HG03025 (cell line): ENCODE measurements around the gene HAVCR2.

Experiments used
- ATAC-seq: cut with Tn5 transposase; IDR thresholded peaks from one replicate; pipeline ENCODE4 v1.9.1; 2021; ENCODE audit warnings: mild to moderate bottlenecking, moderate library complexity; ENCODE audit not compliant: unreplicated experiment, low FRiP score

HAVCR2 gene

DNA sequence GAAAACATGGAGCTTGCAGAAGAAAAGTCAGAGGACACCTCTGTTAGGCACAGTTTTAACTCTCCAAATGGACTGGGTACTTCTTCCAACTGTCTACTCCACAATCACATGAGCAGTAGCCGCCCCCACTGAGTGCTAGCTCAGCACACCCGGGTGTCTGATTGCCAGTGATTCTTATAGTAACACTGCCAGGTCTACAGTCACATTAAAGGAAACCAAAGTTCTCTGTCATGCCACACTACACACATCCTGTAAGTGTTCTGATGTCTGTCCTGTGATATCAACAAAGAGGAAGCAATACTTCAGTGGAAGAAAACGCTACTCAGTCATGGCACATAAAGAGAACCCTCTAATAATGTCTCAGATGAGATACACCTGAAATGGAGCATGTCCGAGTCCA, at the start of gene HAVCR2:
Gene HAVCR2, minus strand, starts transcription at position 69 of the 400 bp plus-strand sequence. Its CDS starts 61 bp downstream, at position 8.
- ATAC-seq, result peak; percentile 75

DNA sequence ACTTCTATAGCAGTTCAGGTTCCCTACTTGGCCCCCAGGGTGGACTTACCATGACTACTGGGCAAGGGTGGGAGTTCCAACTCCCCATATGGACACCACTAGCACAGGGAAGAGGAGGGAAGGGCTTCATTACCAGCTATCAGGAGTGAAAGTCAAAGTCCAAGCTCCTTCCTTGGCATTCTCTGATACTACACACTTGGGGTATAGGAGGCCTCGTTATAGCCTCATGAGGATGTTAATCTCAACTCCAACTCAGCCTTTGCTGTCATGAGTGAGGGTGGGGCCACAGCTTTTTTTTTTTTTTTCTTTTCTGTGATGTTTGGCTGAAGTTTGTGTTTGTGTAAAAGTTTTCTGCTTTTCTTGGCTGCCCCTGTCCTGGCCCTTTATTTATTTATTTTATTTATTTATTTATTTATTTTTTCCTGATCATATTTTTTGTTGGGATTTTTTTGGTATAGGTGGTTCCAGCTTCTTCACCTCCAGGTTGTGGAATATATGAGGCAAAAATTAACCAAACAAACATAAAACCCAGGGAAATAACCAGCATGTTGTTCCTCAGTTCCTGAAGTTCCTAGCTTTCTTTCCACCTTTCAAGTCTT, 48.5 kb upstream of the HAVCR2 start:
- no peak for ATAC-seq

DNA sequence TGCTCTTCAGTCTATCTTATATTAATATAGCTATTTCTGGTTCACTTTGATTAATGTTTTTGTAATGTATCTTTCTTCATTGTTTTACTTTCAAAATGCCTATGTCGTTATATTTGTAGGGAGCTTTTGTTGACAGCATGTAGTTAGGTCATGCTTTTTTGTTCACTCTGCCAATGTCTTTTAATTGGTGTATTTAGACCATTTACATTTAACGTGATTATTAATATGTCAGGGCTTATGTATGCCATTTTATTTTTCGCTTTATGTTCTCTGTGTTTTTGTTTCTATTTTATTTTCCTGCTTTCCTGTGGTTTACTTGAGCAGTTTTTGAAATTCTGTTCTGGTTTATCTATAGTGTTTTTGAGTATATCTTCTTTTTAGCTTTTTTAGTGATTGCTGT, 46.5 kb upstream of the HAVCR2 start:
- no peak for ATAC-seq

DNA sequence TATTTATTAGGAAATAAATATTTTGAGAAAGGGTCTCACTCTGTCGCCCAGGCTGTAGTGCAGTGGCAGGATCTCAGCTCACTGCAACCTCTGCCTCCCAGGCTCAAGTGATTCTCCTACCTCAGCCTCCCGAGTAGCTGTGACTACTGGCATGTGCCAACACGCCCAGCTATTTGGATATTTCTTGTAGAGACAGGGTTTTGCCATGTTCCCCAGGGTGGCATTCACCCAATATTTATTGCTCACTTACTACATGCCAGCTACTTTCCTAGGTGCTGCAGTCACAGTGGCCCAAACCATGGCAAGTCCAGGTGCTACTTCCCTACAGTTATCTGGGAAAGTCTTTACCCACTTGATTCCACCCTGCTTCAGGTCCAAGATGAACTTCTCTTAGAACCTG, 42.2 kb upstream of the HAVCR2 start:
- no peak for ATAC-seq

DNA sequence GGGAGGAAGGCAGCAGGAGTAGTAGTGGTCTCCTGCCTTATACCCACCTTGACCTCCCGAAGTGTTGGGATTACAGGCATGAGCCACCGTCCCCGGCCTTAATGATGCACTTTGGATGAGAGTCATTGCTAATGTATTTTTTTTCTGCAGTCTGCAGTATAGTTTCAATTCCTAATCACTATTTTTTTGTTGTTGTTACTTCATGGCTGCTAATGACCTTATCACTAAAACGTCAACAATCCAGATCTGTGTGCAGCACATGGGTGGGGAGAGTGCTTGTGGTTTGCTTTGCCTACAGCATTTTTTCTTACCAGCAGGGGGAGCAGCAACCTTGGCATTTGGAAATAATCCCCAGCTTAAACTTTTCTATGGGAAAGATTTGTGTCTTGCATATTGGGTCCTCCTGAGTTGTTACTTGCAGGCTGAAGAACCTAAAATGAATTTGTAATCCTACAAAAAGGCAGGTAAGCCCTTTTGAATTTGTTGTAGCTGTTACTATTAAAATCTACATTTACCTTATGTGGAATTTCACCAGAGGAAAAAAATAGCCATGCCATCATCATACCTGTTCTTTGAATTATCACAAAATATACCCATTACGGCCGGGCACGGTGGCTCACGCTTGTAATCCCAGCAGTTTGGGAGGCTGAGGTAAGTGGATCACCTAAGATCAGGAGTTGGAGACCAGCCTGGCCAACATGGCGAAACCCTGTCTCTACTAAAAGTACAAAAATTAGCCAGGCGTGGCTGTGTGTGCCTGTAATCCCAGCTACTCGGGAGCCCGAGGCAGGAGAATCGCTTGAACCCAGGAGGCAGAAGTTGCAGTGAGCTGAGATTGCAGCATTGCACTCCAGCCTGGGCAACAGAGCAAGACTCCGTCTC, 40.1 kb upstream of the HAVCR2 start:
- no peak for ATAC-seq

DNA sequence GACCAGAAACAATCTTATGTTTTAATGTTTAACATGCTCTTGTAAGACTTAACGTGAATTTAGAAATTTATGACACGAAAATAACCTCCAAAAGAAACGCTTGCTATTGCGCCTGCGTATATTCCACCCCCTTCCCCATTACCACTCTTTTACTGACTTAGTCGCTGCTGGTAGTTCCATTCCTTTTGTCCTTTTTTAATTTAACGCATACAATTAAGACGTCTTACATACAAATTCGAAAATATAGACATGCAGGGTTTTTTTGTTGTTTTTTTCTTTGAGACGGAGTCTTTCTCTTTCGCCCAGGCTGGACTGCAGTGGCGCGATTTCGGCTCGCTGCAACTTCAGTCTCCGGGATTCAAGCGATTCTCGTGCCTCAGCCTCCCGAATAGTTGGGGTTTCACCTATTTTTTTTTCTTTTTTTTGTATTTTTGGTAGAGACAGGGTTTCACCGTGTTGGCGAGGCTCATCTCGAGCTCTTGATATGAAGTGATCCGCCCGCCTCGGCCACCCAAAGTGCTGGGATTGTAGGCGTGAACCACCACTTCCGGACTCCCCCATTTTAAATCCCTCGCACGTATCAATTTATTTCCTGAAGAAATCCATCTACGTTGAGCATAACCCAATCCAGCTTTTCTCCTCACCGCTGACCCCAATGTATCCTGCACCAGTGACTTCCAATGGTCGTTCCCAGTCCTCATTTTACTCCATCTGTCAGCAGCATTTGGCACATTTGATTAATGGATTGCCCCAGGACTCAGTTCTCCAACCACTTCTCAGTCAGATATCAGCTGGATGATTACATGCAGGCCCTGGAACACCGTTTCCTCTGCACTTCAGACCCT, 34.5 kb upstream of the HAVCR2 start:
- ATAC-seq, result peak; percentile 41

DNA sequence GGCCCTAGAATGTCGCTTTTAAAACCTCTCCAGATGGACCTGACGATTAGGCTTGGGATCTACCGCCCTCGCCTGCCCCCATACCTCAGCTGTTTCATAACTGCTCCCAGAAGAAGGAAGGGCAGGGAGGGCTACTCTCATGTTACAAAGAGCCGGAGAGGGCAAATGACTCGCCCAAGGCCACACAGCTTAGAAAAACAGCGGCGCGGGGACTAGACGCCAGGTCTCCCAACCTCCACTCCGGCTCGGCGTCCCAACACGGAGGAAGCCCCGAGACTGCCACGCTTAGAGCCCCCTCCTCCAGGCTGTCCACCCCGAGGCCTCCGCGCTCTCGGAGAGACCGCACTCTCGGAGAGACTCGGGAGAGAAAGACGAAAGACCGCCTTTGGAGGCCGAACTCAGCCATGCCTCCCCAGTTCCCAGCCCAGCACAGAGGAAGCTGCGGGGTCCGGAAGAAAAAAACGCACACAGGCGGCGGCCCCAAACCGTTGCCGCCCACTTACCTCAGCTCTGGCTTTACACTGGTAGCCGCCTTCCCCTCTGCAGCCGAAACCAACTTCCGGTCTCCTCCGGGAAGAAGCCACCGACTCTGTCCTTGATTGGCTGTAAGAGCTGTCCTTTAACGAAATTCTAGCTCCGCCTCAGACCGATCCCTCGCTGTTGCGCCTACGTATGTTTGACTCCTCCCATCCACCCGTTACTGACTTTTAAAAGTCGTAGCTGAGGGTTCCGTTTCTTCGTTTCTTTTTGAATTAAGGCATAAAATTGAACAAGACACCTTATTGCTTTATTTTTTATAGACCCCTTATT, 33.7 kb upstream of the HAVCR2 start, which contains the start of gene MED7:
Gene MED7, minus strand, starts transcription at position 549 of the 810 bp plus-strand sequence. CDS start 3,434 bp downstream, outside the sequence.
- peak; percentile 100 for ATAC-seq

DNA sequence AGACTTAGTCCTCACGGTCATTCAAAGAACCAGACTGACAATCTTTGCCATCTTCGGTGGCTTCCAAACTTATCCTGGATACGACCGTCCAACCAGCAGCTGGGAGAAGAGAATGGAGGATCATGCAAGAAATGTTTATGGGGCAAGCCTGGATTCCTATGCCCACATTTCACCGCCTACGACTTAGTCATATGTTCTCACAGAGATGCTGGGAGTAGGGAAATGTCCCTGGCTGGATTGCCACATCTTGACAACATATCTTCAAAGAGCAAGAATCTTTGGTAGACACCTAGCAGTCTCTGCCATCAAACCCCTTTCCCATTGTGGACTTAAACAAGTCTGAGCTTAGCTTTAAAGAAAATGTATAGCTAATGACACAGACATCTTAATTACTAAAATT, 28.8 kb upstream of the HAVCR2 start:
- ATAC-seq, result no peak

DNA sequence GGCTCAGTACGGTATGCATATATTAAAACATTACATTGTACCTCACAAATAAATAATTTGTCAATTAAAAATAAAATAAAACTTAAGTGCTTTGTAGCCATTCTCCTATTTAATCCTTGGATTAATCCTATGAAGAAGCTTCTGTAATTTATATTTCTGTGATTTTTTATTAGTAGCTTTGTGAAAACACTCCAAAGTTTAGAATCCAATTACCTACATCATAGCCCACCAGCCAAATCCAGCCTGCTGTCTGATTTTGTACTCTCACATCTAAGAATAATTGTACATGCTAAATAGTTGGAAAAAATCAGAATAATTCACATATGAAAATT, 23.4 kb upstream of the HAVCR2 start:
- no peak for ATAC-seq

DNA sequence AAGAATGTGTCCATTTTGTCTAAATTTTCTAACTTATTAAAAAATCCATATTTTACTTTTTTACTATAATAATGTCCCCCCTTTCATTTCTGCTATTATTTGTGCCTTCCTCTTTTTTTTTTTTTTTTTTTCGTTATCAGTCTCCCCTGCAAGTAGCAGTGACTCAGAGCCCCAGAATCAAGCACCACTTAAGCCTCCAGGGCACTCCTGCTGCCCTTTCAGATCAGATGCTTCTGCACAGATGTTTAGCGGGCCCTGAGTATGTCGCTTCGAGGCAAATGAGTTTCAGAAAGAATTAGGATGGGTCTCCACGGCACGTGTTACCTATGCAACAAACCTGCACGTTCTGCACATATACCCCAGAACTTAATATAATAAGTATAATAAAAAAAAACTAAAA, 22.1 kb upstream of the HAVCR2 start:
- no peak for ATAC-seq

DNA sequence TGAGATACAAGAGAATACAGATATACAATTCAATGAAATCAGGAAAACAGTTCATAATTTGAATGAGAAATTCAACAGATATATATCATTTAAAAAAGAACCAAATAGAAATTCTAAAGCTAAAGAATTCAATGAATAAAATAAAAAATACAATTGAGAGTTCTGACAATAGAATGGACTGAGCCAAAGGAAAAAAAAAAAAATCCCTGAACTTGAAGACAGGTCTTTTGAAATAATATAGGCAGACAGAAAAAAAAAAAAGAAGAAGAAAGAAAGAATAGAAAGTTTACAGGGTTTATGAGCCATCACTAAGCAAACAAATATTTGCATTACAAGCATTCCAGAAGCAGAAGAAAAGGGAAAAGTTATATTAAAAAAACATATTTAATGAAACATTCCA, 12.9 kb upstream of the HAVCR2 start:
- no peak for ATAC-seq

DNA sequence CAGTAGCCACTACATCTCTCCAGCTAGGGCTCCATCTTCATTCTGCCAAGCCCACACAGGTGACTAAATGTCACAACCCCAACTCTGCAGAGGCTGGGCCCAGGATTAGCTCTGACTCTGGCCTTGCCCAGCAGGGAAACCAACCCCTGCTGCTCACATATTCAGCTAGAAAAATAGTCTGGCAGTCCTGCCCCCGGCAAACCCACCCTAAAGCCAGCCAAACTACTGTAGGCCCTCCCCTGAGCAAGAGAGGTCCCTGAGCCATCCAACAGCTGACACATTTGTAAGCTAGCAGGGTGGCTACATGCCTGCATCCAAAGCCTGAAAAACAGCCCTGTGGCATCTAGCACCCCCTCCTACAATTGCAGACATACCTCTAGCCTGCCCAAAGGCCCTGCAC, 11.3 kb upstream of the HAVCR2 start:
- no peak for ATAC-seq

DNA sequence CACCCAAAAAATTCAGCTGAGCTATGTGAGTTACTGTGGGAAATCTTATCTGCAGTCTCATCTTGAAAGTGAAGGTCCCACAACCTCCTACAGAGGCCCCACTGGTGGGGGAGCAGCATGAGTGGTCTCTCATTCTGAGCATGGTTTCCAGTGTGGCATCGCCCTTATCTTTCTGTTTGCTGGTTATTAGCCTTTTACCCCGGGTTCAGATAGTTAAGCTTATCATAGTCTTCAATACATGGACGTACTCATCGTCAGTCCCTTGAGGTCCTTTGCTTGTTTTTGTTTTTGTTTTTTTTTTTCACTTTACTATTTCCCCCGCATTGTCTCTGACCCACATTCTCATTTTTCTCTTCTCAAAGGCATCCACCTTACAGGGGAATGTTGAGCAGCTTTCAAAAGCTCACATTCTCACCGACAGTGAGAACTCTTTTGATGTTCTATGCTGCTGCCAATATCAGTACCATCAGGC, 7.7 kb upstream of the HAVCR2 start:
- ATAC-seq, result peak; percentile 81

DNA sequence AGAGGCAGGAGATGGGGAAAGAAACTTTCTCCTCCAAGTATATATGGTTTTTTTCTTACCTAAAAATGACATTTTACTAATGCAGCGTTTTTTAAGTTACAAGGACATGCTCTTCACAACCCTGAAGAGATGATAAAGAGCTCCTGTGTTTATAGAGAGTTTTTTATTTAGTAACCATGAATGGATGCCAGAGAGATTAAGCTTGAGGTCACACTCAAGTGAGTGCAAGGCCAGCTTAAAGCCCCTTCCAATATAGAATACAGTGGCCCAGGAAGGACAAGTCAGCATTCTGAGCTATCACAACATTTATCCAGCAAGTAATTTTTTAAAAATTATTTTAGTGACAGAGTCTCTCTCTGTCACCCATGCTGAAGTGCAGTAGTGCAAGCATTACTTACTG, 6.7 kb upstream of the HAVCR2 start:
- no peak for ATAC-seq

DNA sequence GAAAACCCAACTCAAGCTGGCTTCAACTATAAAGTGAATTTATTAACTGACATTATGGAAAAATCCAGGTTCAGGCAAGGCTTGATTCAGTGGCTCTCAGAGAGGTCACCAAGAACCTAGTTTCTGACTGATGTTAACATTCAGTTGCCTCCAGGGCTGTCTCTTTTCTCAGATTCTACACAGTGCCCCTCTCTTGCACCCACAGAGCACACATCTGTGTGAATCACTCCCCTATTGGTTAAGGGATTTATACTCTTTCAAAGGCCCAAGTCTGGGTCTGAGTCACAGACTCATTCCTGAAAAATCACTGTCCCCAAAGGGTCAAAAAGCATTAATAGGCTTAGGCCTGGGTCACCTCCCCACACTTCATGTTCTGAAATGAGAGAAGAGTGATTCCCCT, 6.2 kb upstream of the HAVCR2 start:
- no peak for ATAC-seq

DNA sequence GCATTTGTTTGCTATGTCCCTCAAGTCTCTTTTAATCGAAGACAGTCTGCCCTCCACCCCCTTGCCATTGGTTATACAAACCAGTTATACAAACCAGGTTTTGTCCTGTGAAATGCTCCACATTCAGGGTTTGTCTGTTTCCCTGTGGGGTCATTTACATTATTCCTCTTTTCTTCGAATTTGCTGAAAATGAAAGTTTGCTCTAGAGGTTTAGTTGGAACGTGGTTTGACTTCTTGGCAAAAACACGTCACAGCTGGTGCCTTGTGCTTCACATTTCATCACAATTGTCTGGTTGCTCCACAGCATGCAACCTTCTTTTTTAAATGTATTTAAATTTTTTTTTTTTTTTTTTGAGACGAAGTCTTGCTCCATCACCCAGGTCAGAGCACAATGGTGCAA, 4.2 kb upstream of the HAVCR2 start:
- ATAC-seq, result no peak

DNA sequence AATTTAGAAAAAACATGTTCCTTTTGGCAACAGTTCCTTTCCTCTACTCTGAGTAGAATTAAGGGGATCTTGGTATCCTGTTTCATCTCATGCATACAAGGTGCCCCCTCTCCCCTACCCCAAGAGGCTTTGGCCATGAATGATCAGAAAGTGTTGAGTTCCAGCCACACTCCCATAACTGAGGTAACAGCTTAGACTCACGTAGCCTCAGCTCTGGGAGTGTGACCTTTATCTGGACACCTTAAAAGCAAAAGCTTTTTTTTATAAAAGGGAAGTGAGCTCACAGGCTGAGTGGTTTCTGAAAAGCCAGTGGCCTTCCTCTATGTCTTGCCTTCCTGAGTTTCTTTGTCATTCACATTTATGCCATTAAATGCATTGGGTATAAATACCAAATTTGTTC, 900 bp upstream of the HAVCR2 start:
- peak; percentile 73 for ATAC-seq

DNA sequence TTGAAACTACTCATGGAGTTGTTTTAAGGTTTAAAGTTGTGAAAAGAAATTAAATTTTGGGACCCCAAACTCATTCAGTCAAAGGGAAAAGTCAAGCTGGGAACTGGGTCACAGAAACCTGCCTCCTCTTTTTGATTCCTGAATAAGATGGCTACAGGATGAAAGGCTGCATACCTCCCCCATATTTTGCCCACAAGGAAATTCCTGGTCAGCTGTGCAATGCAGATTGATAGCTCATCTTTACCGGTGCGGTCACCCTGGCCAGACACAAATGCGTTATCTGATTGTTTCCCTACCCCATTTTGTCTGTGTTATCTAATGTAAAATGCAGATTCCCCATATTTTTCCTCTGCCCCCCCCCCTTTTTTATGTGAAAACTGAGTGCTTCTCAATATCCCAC, 1.3 kb downstream of the HAVCR2 start:
- no peak for ATAC-seq

DNA sequence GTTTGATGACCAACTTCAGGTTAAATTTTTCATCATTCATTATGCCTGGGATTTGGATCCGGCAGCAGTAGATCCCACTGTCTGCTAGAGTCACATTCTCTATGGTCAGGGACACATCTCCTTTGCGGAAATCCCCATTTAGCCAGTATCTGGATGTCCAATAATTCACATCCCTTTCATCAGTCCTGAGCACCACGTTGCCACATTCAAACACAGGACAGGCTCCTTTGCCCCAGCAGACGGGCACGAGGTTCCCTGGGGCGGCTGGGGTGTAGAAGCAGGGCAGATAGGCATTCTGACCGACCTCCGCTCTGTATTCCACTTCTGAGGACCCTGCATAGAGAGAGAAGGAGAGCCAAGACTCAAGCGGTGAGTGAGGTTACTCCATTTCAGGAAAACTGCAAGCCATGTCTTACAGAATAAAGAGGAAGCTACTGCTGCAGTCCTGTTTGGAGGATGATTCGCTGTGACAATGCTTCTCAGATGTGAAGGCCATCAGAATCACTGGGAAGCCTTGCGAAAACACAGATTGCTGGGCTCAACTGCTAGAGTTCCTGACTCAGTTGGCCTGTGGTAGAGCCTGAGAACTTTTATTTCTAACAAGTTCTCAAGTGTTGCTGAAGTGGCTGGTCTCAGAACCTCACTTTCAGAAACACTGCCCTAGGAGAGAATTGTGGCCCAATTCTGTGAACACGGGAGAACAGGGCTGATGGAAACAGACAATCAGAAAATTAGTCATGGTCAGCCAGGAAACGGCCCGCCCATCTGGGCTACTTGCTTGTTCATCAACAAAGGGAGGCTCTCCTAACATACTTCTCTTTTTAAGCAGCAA, 2.0 kb downstream of the HAVCR2 start:
- ATAC-seq, result no peak
